22Rv1 (cell line): ENCODE results near the gene ACRBP.

Experiments used
- CTCF ChIP-seq: fragments of 450-650 bp; IDR thresholded peaks from 2 replicates; pipeline ENCODE4 v1.5.1; 2017; ENCODE audit warnings: mild to moderate bottlenecking
- ZFX ChIP-seq: fragments of 450-650 bp; IDR thresholded peaks from 2 replicates; pipeline ENCODE4 v1.6.1; 2017; ENCODE audit warnings: antibody characterized with exemption, borderline replicate concordance

- TF ChIP-seq CTCF, result no peak
- TF ChIP-seq ZFX, result no peak
Measured at GRCh38 chr12:6641131-6641530, 6.1 kb downstream of the ACRBP start.
